Activated naive CD8-positive, alpha-beta T cell treated with anti-CD3 and anti-CD28 coated beads, Interleukin-2, amount 50 U/mL, for 16 hours (primary cell): Measurements from ENCODE around the gene PLGRKT.
"Not testable (repeated sequence)": the region's sequence is repeated elsewhere in the genome, so short reads cannot be mapped to it uniquely, and the experiment has no call there.

Experiments used
- DNase-seq: peaks from one replicate; pipeline ENCODE4 v3.0.0-alpha.2; 2020; ENCODE audit warnings: low read depth, low spot score

PLGRKT gene

DNA sequence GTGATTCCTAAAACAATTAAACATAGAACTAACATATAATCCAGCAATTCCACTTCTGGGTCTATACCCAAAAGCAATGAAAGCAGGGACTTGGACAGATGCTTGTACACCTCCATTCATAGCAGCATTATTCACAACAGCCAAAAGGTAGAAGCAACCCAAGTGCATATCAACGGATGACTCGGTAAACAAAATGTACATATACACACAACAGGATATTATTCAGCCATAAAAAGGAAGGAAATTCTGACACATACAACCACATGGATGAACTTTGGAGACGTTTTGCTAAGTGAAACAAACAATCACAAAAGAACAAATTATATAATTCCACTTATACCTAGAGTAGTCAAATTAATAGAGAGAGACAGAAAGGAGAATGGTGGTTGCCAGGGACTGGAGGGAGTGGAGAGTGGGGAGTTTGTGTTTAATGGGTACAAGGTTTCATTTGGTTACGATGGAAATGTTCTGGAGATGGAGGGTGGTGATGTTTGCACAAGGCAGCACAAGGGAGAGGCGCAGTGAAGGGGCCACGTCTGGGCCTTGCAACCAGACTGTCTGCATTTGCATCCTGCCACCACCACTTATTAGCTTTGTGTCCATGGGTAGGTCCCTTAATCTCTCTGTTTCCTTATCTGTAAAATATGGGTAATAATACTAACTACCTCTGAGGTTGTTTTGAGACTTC, 61.8 kb downstream of the PLGRKT start:
- DNase-seq, result no peak

- DNase-seq, result no peak
These were observed 62.6 kb downstream of the PLGRKT start for GRCh38 chr9:5375091-5375490.

- DNase-seq, result no peak
These were observed 73.3 kb downstream of the PLGRKT start for GRCh38 chr9:5364294-5365024.

- no peak for DNase-seq
These were observed 76.3 kb downstream of the PLGRKT start for GRCh38 chr9:5361326-5362010.

DNA sequence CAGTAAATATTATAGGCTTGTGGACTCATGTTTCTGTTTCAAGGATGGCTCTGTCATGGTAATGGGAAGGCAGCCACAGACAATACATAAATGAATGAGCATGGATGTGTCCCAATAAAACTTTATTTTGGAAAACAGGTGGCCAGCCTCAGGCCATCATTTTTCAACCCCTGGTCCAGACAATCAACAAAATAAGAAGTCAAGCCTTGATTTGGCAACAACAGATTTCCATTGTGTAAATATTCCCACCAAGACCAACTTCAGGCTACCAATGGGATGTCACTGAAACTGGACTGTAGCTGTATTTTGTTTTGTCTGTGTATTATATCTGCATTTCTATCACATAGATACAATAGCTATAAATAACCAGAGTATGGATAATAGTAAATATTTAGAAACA, 77.4 kb downstream of the PLGRKT start:
- DNase-seq, result no peak

DNA sequence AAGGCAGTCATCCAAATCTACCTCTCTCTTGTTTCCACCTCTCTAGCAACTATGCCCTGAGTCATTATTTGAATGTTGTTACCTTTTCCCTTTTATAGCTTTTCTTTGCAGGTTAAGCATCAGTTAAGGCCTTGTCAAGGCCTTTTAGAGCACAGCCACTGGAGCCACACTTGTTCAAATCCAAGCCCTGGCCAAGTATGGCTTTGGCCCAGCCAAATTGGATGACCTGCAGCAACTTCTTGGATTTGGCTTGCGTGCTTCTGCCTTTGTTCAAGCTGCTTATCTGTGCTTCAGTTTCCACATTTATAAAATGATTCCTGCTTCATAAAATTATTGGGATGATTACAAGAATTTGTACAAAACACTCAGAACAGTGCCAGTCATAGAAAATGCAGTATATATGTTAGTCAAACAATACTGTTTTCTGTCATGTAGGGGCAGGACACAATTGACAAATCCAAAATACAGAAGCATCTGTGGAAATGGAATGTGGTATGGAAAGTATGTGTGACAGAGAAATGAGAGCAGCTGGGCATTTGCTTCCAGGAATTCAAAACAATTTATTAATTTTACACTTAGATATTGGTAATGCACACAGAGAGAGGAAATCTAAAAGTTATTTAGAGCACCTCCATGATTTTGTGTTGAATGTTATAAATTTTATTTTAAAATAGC, 80.2 kb downstream of the PLGRKT start:
- DNase-seq, result no peak

DNA sequence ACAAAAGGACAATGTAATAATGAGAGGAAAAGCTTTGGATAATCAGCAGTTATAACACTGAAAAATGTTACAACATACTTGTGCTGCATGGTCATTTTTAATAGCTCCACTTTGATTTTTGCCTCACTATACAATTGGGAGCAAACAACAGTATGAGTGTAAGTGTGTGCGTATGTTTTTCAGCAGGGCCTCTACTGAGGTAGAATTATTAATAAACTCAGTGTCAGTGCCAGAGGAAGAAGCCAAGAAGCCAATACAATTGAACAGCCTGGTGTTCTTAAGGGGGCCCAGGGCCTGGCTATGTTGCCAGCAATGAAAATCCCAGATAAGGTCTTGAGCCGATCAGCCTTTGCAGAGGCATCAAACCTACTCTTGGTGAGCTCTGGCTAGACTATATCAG, 81.9 kb downstream of the PLGRKT start:
- DNase-seq, result no peak

GRCh38 chr9:5355226-5355625, 82.5 kb downstream of the PLGRKT start:
- DNase-seq, result no peak

- no peak for DNase-seq
These were observed 83.5 kb downstream of the PLGRKT start for GRCh38 chr9:5354184-5354583.

DNA sequence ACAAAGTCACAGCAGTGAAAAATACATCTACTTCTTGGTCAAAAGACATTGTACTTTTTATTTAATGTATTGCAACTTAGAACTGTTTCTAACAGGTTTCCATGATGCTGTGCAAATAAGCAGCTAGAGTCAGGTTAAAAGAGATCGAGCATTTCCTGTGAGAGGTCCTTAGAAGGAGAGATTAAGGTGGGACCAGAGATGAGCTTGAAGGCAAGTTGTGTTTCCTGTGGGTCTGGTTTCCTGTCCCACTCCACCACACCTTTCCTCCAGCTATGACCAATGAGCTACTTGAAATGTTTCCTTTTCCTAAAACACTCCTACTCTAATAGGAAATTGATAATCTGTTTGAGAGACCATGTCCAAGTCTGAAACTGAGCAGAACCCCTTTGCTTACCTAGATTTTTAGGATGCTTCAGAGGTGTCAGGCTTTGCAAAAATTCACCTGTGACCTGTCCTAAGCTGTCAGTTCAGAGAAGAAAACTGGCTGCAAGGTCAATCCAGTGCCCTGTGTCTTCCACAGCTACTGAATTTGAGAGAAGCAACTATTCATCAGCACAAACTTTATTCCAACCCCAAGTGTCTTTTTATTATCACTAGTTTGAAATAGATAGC, 85.0 kb downstream of the PLGRKT start:
- DNase-seq, result no peak

- DNase-seq, result not testable (repeated sequence)
These were observed 98.4 kb downstream of the PLGRKT start, which contains the start of gene RLN1 for GRCh38 chr9:5338992-5339981. RLN1 (minus strand) TSS chr9:5339876; CDS start chr9:5339746, 130 bp downstream.

- DNase-seq, result no peak
These were observed 101.0 kb downstream of the PLGRKT start for GRCh38 chr9:5336688-5337087.

DNA sequence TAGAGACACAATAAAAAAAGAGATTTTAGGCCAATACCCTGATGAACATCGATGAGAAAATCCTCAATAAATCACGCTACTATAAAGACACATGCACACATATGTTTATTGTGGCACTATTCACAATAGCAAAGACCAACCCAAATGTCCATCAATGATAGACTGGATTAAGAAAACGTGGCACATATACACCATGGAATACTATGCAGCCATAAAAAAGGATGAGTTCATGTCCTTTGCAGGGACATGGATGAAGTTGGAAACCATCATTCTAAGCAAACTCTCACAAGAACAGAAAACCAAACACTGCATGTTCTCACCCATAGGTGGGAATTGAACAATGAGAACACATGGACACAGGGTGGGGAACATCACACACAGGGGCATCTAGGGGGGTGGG, 106.4 kb downstream of the PLGRKT start:
- DNase-seq, result not testable (repeated sequence)

DNA sequence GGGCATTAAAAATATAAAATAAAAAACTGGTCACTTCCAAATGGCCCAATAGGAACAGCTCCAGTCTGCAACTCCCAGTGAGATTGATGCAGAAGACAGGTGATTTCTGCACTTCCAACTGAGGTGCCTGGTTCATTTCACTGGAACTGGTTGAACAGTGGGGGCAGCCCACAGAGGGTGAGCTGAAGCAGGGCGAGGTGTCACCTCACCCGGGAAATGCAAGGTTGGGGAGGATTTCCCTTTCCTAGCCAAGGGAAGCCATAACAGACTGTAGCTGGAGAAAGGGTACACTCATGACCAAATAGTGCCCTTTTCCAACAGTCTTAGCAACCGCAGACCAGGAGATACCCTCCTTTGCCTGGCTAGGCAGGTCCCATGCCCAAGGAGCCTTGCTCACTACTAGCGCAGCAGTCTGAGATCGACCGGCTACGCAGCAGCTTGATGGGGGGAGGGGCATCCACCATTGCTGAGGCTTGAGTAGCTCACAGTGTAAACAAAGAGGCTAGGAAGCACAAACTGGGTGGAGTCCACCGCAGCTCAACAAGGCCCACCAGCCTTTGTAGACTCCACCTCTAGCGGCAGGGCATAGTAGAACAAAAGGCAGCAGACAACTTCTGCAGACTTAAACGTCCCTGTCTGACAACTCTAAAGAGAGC, 110.7 kb downstream of the PLGRKT start:
- DNase-seq, result no peak

- DNase-seq, result no peak
These were observed 111.5 kb downstream of the PLGRKT start for GRCh38 chr9:5326187-5326586.

GRCh38 chr9:5321601-5322000, 116.1 kb downstream of the PLGRKT start:
- not testable (repeated sequence) for DNase-seq

DNA sequence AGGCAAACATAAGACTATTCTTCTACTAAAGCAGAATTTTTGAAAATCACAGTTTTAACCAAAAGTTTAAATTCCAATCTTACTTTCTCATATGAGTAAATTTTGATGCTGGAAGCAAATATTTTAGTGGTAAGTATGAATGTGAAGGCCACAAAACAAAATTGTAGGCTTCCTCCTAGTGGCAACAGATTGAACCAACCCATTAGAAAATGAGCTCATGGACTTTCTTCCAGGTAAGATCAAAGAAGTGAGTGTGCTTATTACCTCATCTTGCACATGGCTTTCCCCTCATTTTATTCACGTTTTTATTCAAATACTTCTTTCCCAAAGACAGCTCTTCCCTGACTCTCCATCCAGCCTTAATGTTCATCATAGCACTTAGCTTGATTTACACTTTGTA, 116.7 kb downstream of the PLGRKT start:
- no peak for DNase-seq

GRCh38 chr9:5316406-5316805, 121.3 kb downstream of the PLGRKT start:
- not testable (repeated sequence) for DNase-seq

- DNase-seq, result no peak
These were observed 122.4 kb downstream of the PLGRKT start for GRCh38 chr9:5315187-5315923.
